ENCODE data around the gene INS. TPM values are rescaled to one million over a fixed set of nuclear protein-coding genes. Genes with fewer than 3 reads are reported as not detected.

Gene INS
- total and polyA plus RNA-seq, 10 of the 15 experiments (the other 5 are each of a cell fraction or from before 2014, with no cell fraction given) = not detected

DNA sequence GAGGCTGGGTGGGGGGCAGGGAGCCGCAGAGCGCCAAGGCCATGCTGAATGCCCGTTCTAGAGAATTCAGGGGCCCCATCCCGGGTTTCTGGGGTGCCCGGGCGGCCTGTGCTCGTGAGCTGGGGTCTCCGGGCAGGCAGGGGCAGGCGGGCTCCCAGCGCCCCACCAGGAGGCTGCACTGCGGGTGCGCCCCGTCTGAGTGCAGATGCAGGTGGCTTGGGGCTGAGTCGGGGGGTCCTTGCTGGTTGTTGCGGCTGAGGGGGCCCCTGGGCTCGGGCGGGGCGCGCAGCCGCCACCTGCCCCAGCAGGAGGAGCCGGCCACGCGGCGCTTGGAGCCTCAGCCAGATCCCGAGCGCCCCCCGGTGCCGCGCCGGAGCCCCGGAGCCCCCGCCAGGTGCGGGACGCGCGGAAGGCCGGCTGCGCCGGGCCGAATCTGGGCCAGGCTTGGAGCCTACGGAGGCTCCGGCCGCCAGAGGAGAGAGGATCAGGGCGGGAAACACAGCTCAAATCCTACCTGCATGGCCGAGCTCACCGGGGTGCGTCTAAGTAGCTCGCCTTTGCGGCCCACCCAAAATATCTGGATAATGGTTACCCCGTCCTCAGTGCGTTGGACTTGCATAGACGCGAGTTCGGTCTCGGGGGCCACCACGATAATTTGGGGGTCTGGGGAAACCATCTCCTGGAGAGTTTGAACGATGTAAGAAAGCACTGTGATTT is 21.2 kb downstream of the INS start (continued):
- TF ChIP-seq, protein P1, sequence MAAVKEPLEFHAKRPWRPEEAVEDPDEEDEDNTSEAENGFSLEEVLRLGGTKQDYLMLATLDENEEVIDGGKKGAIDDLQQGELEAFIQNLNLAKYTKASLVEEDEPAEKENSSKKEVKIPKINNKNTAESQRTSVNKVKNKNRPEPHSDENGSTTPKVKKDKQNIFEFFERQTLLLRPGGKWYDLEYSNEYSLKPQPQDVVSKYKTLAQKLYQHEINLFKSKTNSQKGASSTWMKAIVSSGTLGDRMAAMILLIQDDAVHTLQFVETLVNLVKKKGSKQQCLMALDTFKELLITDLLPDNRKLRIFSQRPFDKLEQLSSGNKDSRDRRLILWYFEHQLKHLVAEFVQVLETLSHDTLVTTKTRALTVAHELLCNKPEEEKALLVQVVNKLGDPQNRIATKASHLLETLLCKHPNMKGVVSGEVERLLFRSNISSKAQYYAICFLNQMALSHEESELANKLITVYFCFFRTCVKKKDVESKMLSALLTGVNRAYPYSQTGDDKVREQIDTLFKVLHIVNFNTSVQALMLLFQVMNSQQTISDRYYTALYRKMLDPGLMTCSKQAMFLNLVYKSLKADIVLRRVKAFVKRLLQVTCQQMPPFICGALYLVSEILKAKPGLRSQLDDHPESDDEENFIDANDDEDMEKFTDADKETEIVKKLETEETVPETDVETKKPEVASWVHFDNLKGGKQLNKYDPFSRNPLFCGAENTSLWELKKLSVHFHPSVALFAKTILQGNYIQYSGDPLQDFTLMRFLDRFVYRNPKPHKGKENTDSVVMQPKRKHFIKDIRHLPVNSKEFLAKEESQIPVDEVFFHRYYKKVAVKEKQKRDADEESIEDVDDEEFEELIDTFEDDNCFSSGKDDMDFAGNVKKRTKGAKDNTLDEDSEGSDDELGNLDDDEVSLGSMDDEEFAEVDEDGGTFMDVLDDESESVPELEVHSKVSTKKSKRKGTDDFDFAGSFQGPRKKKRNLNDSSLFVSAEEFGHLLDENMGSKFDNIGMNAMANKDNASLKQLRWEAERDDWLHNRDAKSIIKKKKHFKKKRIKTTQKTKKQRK (IDR thresholded peaks at IDR 0.05; ENCODE audit: low read depth, low read length) = no peak

DNA sequence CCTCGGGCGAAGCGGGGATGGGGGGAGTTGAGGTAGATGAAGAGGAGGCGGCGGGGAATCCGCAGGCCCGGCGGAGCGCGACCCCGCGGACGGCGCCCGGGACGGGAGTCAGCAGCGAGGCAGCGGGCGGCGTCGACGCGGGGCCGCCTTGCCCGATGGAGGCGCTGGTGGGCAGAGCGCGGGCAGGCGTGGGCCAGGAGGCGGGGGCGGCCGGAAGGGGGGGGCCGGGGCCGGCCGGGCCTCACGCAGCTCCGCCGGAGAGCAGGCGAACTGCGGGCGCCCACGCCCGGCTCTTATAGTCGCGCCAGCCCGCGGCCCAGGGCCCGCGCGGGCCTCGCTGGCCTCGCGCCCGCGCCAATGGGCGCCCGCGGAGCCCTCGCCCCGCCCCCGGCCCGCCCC is 21.9 kb downstream of the INS start, which contains the start of gene IGF2:
IGF2 (minus strand) TSS at position 267 of the 399 bp plus-strand sequence. CDS start 3,866 bp downstream, outside the sequence.
- H3K4me1 ChIP-seq (ENCODE audit: control insufficient read depth, insufficient read depth, low read length) = no peaks in the 10 kb centered on the region
- FAIRE-seq = no peak
- no TSS peak for BruUV-seq (replicated peaks)
- in situ Hi-C loops (cut with MboI) = no loop called here
- CTCF ChIA-PET = no interaction called here
- no peaks in the 10 kb centered on the region for H4K20me1 ChIP-seq (ENCODE audit: control insufficient read depth, insufficient read depth)
- POLR2A ChIA-PET = no interaction called here
- intact Hi-C loops (cut with micrococcal nuclease; ENCODE audit: unreplicated experiment) = no loop called here
- no peak within 1 kb of the TSS for H3K4me2 ChIP-seq (ENCODE audit: control insufficient read depth, insufficient read depth)
- no peak within 1 kb of the TSS for H2AFZ ChIP-seq (ENCODE audit: control insufficient read depth, low read depth, low read length)
- no peak within 1 kb of the TSS for H3K4me3 ChIP-seq
- H3K27ac ChIP-seq (ENCODE audit: control insufficient read depth, insufficient read depth) = no peak within 1 kb of the TSS
- H3K9me3 ChIP-seq (replicated peaks; ENCODE audit: control insufficient read depth, insufficient read depth, low read length) = no peaks in the 10 kb centered on the region
- ATAC-seq = no peak
- SMC1A ChIA-PET (ENCODE audit: uncharacterized antibody, unreplicated experiment) = no interaction called here
- H3K27me3 ChIP-seq (replicated peaks in 1 of 2; ENCODE audit: control insufficient read depth in 2 of 2, insufficient read depth in 2 of 2, low read length in 1 of 2) = peaks cover 3 to 5% of the 10 kb centered on the region in 2 experiments; a peak in 3 of 4 replicates
- RAD21 ChIA-PET (ENCODE audit: unreplicated experiment) = no interaction called here
- H3K36me3 ChIP-seq (ENCODE audit: control insufficient read depth in 2 of 2, insufficient read depth in 2 of 2, low read length in 1 of 2) = no peaks in the 10 kb centered on the region
- H3K9ac ChIP-seq (ENCODE audit: control insufficient read depth, insufficient read depth, low read length) = no peak within 1 kb of the TSS
- WGBS (ENCODE audit: insufficient coverage, insufficient replicate concordance, low lambda C conversion rate, missing lambda C conversion rate) = 29% methylated on average over 19 of the region's 62 CpGs
- TF ChIP-seq CREB1 (IDR thresholded peaks at IDR 0.05; ENCODE audit: low read depth) = no peak
- TF ChIP-seq, protein P2, sequence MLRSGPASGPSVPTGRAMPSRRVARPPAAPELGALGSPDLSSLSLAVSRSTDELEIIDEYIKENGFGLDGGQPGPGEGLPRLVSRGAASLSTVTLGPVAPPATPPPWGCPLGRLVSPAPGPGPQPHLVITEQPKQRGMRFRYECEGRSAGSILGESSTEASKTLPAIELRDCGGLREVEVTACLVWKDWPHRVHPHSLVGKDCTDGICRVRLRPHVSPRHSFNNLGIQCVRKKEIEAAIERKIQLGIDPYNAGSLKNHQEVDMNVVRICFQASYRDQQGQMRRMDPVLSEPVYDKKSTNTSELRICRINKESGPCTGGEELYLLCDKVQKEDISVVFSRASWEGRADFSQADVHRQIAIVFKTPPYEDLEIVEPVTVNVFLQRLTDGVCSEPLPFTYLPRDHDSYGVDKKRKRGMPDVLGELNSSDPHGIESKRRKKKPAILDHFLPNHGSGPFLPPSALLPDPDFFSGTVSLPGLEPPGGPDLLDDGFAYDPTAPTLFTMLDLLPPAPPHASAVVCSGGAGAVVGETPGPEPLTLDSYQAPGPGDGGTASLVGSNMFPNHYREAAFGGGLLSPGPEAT (IDR thresholded peaks at IDR 0.05; ENCODE audit: low read depth) = no peak
- no peak for TF ChIP-seq NR2C2 (IDR thresholded peaks at IDR 0.05; ENCODE audit: borderline replicate concordance, control insufficient read depth, insufficient read length, low read depth)
- TF ChIP-seq CHD4 (IDR thresholded peaks at IDR 0.05) = no peak
- no peak for TF ChIP-seq POLR2AphosphoS2 (IDR thresholded peaks at IDR 0.05; ENCODE audit: low read depth, low read length)
- no peaks in the 10 kb centered on the region for H3K79me2 ChIP-seq (ENCODE audit: control insufficient read depth, insufficient read depth, low read length)
- DNase-seq (ENCODE audit: low read depth, low spot score) = no peak
